Measurements from ENCODE around the gene PARVG. TPM values are rescaled to one million over a fixed set of nuclear protein-coding genes. Genes with fewer than 3 reads are reported as not detected.

The PARVG gene
- total RNA-seq, 4 donors from 2014 or later = 18.4 to 304 (median 33.8) TPM

DNA sequence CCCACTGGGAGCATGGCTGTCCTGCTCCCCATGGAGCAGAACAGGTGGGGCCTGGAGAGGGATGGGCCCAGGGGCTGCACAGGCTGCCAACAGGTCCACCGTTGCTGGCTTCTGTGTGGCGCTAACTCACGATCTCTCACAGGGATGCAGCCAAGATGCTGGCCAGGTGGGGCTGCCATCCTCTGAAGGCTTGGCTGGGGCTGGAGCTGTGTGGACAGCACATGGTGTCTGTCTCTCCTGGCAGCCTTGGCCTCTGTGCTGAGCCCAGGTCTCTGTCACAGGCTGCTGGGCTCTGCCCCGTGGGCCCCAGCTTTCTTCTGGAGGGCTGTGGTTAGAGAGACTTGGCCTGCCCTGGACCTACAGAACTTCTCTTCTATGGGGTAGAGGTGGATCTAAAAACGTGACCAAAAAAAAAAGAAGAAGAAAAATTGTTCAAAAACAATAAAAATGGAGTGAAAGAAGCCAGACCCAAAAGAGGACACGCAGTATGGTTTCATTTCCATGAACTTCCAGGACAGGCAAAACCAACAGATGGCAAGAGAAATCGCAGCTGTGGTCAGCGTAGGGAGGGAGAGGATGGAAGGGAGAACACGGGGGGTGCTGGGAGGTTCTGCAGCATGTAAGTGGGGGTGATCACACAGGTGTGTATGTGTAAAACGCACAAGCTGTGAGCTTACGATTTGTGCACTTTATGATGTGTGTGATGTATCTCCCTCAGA is 12.2 kb downstream of the PARVG start:
- Histone ChIP-seq H3K4me1 (peaks cover 0 to 5% (median 0%) of the 10 kb centered on the region in 4 donors), H3K36me3 (no peaks in the 10 kb centered on the region), H3K27me3 (no peaks in the 10 kb centered on the region), H3K9me3 (no peaks in the 10 kb centered on the region), H3K27ac (no peak overlapping the region), H3K4me3 (no peak overlapping the region)
- no peak for DNase-seq
- TF ChIP-seq POLR2A (IDR thresholded peaks at IDR 0.05) = no peak
- no peak for TF ChIP-seq CTCF (IDR thresholded peaks at IDR 0.05)

GRCh38 chr22:44193535-44193891 is 12.8 kb downstream of the PARVG start:
- no peaks in the 10 kb centered on the region for H3K9me3 ChIP-seq
- no peak for TF ChIP-seq CTCF (IDR thresholded peaks at IDR 0.05)
- no peak for TF ChIP-seq POLR2A (IDR thresholded peaks at IDR 0.05)
- no peak overlapping the region for H3K27ac ChIP-seq
- DNase-seq = no peak
- H3K4me3 ChIP-seq = no peak overlapping the region
- H3K36me3 ChIP-seq = no peaks in the 10 kb centered on the region
- no peaks in the 10 kb centered on the region for H3K27me3 ChIP-seq
- H3K4me1 ChIP-seq = peaks cover 0 to 5% (median 0%) of the 10 kb centered on the region in 4 donors

- no peak for DNase-seq
- H3K4me3 ChIP-seq = no peak overlapping the region
- no peaks in the 10 kb centered on the region for H3K9me3 ChIP-seq
- no peaks in the 10 kb centered on the region for H3K27me3 ChIP-seq
- no peaks in the 10 kb centered on the region for H3K36me3 ChIP-seq
- no peak overlapping the region for H3K27ac ChIP-seq
- peaks cover 0 to 5% (median 0%) of the 10 kb centered on the region in 4 donors for H3K4me1 ChIP-seq
- TF ChIP-seq POLR2A (IDR thresholded peaks at IDR 0.05) (no peak), CTCF (IDR thresholded peaks at IDR 0.05) (no peak)
These were observed 13.8 kb downstream of the PARVG start for GRCh38 chr22:44194569-44194968.

DNA sequence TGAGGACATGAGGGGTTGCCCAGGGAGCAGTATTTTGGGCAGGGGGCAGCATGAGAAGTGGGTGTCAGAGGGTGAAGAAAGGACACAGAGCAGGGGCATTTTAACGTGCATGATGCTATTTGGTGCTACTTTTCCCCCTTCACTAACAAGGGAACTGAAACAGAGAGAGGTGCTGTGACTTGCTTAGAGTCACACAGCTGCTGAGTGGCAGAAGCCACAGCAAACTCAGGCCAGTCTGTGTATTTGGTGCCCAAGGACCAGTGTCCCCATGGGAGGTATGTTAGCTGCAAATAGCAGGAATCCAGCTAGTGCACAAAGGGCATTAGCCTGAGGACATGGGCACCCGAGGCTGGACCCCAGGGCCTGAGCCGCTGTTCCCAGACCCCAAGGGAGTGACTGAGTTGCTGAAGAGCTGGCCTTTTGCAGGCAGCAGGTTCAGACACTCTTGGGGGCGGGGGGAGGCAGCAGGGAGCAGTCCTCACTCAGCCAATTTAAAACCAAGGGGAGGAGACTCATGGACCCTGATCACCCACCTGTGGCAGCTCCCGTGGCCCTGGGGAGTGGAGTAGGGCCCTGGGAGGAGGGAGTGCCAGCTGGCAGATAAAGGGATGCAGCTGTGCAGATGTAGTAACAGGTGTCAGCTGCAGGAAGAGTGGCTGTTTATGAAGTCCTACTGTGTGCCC is 14.6 kb downstream of the PARVG start:
- H3K27me3 ChIP-seq = no peaks in the 10 kb centered on the region
- no peak overlapping the region for H3K4me3 ChIP-seq
- TF ChIP-seq CTCF (IDR thresholded peaks at IDR 0.05) = no peak
- no peak for TF ChIP-seq POLR2A (IDR thresholded peaks at IDR 0.05)
- peaks cover 0 to 5% (median 0%) of the 10 kb centered on the region in 4 donors for H3K4me1 ChIP-seq
- no peaks in the 10 kb centered on the region for H3K9me3 ChIP-seq
- no peaks in the 10 kb centered on the region for H3K36me3 ChIP-seq
- no peak overlapping the region for H3K27ac ChIP-seq
- DNase-seq = peak in 1 of 3 donors; percentile 35

DNA sequence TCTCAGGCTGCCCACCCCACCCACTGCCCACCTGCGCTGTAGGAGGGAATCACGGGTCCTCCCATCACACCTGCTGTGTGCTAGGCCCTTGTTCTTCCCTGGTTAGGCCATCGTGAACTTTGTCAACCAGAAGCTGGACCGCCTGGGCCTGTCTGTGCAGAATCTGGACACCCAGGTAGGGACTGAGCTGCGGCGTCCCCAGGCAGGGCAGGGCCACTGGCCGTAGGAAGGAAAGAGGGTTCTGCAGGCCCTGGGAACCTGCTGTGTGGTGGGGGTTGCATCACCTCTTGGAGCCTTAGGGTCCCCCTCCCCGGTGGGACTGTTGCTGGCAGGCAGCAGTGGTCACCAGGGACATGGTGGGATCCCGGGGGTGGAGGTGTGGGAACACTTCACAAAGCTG is 15.5 kb downstream of the PARVG start:
- H3K27ac ChIP-seq = no peak overlapping the region
- no peaks in the 10 kb centered on the region for H3K9me3 ChIP-seq
- no peaks in the 10 kb centered on the region for H3K4me1 ChIP-seq
- no peaks in the 10 kb centered on the region for H3K36me3 ChIP-seq
- no peaks in the 10 kb centered on the region for H3K27me3 ChIP-seq
- H3K4me3 ChIP-seq = no peak overlapping the region
- TF ChIP-seq CTCF (IDR thresholded peaks at IDR 0.05) = no peak
- TF ChIP-seq POLR2A (IDR thresholded peaks at IDR 0.05) = no peak
- DNase-seq = no peak
